Hematopoietic multipotent progenitor cell treated with erythropoietin and hydrocortisone succinate and interleukin-3 and kit ligand, for 15 days (in vitro differentiated cells): ENCODE measurements around the gene AGMO.

ENCODE experiments used
- DNase-seq: peaks from one replicate; pipeline ENCODE4 v3.0.0-alpha.2; 2015; ENCODE audit warnings: low spot score

AGMO gene

GRCh38 chr7:15218261-15218660 lies 343.6 kb downstream of the AGMO start:
- DNase-seq: no peak

GRCh38 chr7:15215616-15216015 lies 346.2 kb downstream of the AGMO start:
- DNase-seq: no peak

GRCh38 chr7:15214976-15215375 lies 346.8 kb downstream of the AGMO start:
- DNase-seq: no peak

GRCh38 chr7:15213093-15213492 lies 348.7 kb downstream of the AGMO start:
- no peak for DNase-seq

GRCh38 chr7:15209429-15209828 lies 352.4 kb downstream of the AGMO start:
- DNase-seq: no peak

- no peak for DNase-seq
These were observed 357.4 kb downstream of the AGMO start for GRCh38 chr7:15204421-15204820.

GRCh38 chr7:15199482-15199881 lies 362.3 kb downstream of the AGMO start:
- DNase-seq: no peak

GRCh38 chr7:15197042-15197977 lies 364.5 kb downstream of the AGMO start:
- no peak for DNase-seq

GRCh38 chr7:15178065-15178464 lies 383.8 kb downstream of the AGMO start:
- no peak for DNase-seq

- no peak for DNase-seq
These were observed 385.7 kb downstream of the AGMO start for GRCh38 chr7:15176089-15176488.

GRCh38 chr7:15175152-15175551 lies 386.7 kb downstream of the AGMO start:
- DNase-seq: no peak

GRCh38 chr7:15174485-15174884 lies 387.3 kb downstream of the AGMO start:
- no peak for DNase-seq

GRCh38 chr7:15168489-15168888 lies 393.3 kb downstream of the AGMO start:
- no peak for DNase-seq

GRCh38 chr7:15167912-15168311 lies 393.9 kb downstream of the AGMO start:
- DNase-seq: no peak

- DNase-seq: no peak
These were observed 395.2 kb downstream of the AGMO start for GRCh38 chr7:15166620-15167019.

- DNase-seq: no peak
These were observed 402.6 kb downstream of the AGMO start for GRCh38 chr7:15159261-15159660.

- no peak for DNase-seq
These were observed 403.5 kb downstream of the AGMO start for GRCh38 chr7:15158141-15158810.
